Aorta (tissue), 5 donors: ENCODE results near the gene UVSSA. TPM values are rescaled to one million over a fixed set of nuclear protein-coding genes. Genes with fewer than 3 reads are reported as not detected.

Experiments used
- ATAC-seq: fragments of 200-7000 bp; cut with Tn5 transposase; one replicate; pipeline ENCODE4 v1.9.1; 2022; ENCODE audit warnings: moderate library complexity; ENCODE audit not compliant: low FRiP score
- DNase-seq, 2 donors: peaks; one replicate each; pipeline ENCODE4 v3.0.0-alpha.2; 2020
- H3K27ac ChIP-seq, 2 donors: one replicate each; pipeline ENCODE4 v1.5.1; 2013; ENCODE audit warnings: low read length in 2 of 2, mild to moderate bottlenecking in 2 of 2, moderate library complexity in 2 of 2, control low read depth in 1 of 2, inconsistent platforms in 1 of 2, low read depth in 1 of 2
- H3K27me3 ChIP-seq, 2 donors: one replicate each; pipeline ENCODE4 v1.6.1; 2013; ENCODE audit warnings: control low read depth in 1 of 2, low read length in 1 of 2, mild to moderate bottlenecking in 1 of 2, moderate library complexity in 1 of 2; ENCODE audit not compliant: insufficient read depth in 2 of 2, control insufficient read depth in 1 of 2
- H3K36me3 ChIP-seq, 2 donors: one replicate each; pipeline ENCODE4 v1.6.1; 2013; ENCODE audit warnings: control low read depth in 1 of 2, low read length in 1 of 2, mild to moderate bottlenecking in 1 of 2; ENCODE audit not compliant: insufficient read depth in 2 of 2, control insufficient read depth in 1 of 2
- H3K4me1 ChIP-seq, 2 donors: one replicate each; pipeline ENCODE4 v1.6.1; 2013; ENCODE audit warnings: low read length in 2 of 2, control low read depth in 1 of 2, mild to moderate bottlenecking in 1 of 2, moderate library complexity in 1 of 2; ENCODE audit not compliant: insufficient read depth in 2 of 2, control insufficient read depth in 1 of 2
- H3K4me3 ChIP-seq, 2 donors: one replicate each; pipeline ENCODE4 v1.5.1; 2013; ENCODE audit warnings: low read length in 2 of 2, control low read depth in 1 of 2, mild to moderate bottlenecking in 1 of 2
- H3K9me3 ChIP-seq: one replicate; pipeline ENCODE4 v1.6.1; 2013; ENCODE audit warnings: mild to moderate bottlenecking, low read length; ENCODE audit not compliant: control insufficient read depth
- WGBS, 2 donors: extraction: QIAGEN DNeasy Blood & Tissue Kit; methylation state at CpG; one replicate each; pipeline ENCODE4 v1.1.7; 2013; 5-methylcytosine and 5-hydroxymethylcytosine counted together
- intact Hi-C, 2 donors: fragments of 100-400 bp; cut with DNase I; formaldehyde crosslinking; loops; one replicate each; pipeline versions ENCODE4 v1.14.2 to v1.15.0; 2022
- polyA plus RNA-seq, 2 donors: library from polyadenylated mRNA; stranded (reverse); fragments of 200-250 nt; gene quantifications; one replicate each; pipeline ENCODE4 v1.2.3, GENCODE V29; 2013
- total RNA-seq, 2 donors: library from RNA; stranded (reverse); fragmentation: NEBNext Ultra II Directional; extraction: Animal tissue kit (Norgen Biotek cat#: 25700); gene quantifications; one replicate each; pipeline ENCODE4 v1.2.1, GENCODE V29; 2021
- donor health status: healthy with polysubstance abuse.
- donor health status: Bipolar disorder and iron deficiency.
- donor health status: DM: no; HTN: no; CAD: no.
- donor health status: DM: no; HTN: no; CAD: no.
- donor health status: DM: yes; HTN: yes; CAD: no.

The UVSSA gene
- total and polyA plus RNA-seq, 4 donors, result 2.3 to 33.5 (median 16.3) TPM

- Histone ChIP-seq H3K36me3 (no peaks in the 10 kb centered on the region), H3K4me3 (no peak overlapping the region), H3K4me1 (no peaks in the 10 kb centered on the region), H3K9me3 (no peaks in the 10 kb centered on the region), H3K27me3 (no peaks in the 10 kb centered on the region), H3K27ac (no peak overlapping the region)
- ATAC-seq (no peak), DNase-seq (no peak)
- intact Hi-C loops, result no loop called here
- WGBS, 2 donors, result 7 to 12% methylated on average over 22 of the region's 22 CpGs
Measured at GRCh38 chr4:1408418-1408817, 61.4 kb downstream of the UVSSA start.

- no peak for ATAC-seq
- no peaks in the 10 kb centered on the region for H3K4me1 ChIP-seq
- no peaks in the 10 kb centered on the region for H3K9me3 ChIP-seq
- intact Hi-C loops, result no loop called here
- 28 to 29% methylated on average over 14 of the region's 14 CpGs for WGBS, 2 donors
- H3K36me3 ChIP-seq, result no peaks in the 10 kb centered on the region
- no peak for DNase-seq
- H3K27ac ChIP-seq, result no peak overlapping the region
- no peak overlapping the region for H3K4me3 ChIP-seq
- no peaks in the 10 kb centered on the region for H3K27me3 ChIP-seq
Measured at GRCh38 chr4:1409079-1409478, 62.1 kb downstream of the UVSSA start.

- H3K4me1 ChIP-seq, result no peaks in the 10 kb centered on the region
- no peak for ATAC-seq
- H3K27me3 ChIP-seq, result no peaks in the 10 kb centered on the region
- WGBS, 2 donors, result 40 to 44% methylated on average over 23 to 27 of the region's 27 CpGs
- intact Hi-C loops, result no loop called here
- no peaks in the 10 kb centered on the region for H3K36me3 ChIP-seq
- no peak overlapping the region for H3K4me3 ChIP-seq
- no peak for DNase-seq
- no peak overlapping the region for H3K27ac ChIP-seq
- H3K9me3 ChIP-seq, result no peaks in the 10 kb centered on the region
Measured at GRCh38 chr4:1409491-1410425, 62.8 kb downstream of the UVSSA start.

- WGBS, 2 donors, result 18 to 21% methylated on average over 46 to 48 of the region's 48 CpGs
- DNase-seq (peak; percentile 69 to 85), ATAC-seq (peak; percentile 54)
- H3K4me3 ChIP-seq, result no peak overlapping the region
- no peak overlapping the region for H3K27ac ChIP-seq
- intact Hi-C loops, result no loop called here
- no peaks in the 10 kb centered on the region for H3K4me1 ChIP-seq
- no peaks in the 10 kb centered on the region for H3K9me3 ChIP-seq
- no peaks in the 10 kb centered on the region for H3K27me3 ChIP-seq
- no peaks in the 10 kb centered on the region for H3K36me3 ChIP-seq
Measured at GRCh38 chr4:1410491-1411325, 63.7 kb downstream of the UVSSA start.

GRCh38 chr4:1411436-1412375, 64.7 kb downstream of the UVSSA start:
- no peaks in the 10 kb centered on the region for H3K27me3 ChIP-seq
- DNase-seq (no peak), ATAC-seq (no peak)
- H3K4me3 ChIP-seq, result no peak overlapping the region
- H3K9me3 ChIP-seq, result no peaks in the 10 kb centered on the region
- WGBS, 2 donors, result 41 to 42% methylated on average over 17 of the region's 17 CpGs
- no peaks in the 10 kb centered on the region for H3K4me1 ChIP-seq
- intact Hi-C loops, result no loop called here
- no peak overlapping the region for H3K27ac ChIP-seq
- H3K36me3 ChIP-seq, result no peaks in the 10 kb centered on the region

GRCh38 chr4:1412376-1413203, 65.6 kb downstream of the UVSSA start:
- 58 to 61% methylated on average over 15 of the region's 15 CpGs for WGBS, 2 donors
- intact Hi-C loops, result no loop called here
- DNase-seq, result peak in 1 of 2 donors; percentile 65
- Histone ChIP-seq H3K27me3 (no peaks in the 10 kb centered on the region), H3K9me3 (no peaks in the 10 kb centered on the region), H3K4me1 (no peaks in the 10 kb centered on the region), H3K4me3 (no peak overlapping the region), H3K27ac (no peak overlapping the region), H3K36me3 (no peaks in the 10 kb centered on the region)
- no peak for ATAC-seq

GRCh38 chr4:1413204-1413663, 66.2 kb downstream of the UVSSA start:
- no peak for ATAC-seq
- H3K27me3 ChIP-seq, result no peaks in the 10 kb centered on the region
- H3K9me3 ChIP-seq, result no peaks in the 10 kb centered on the region
- WGBS, 2 donors, result 58 to 60% methylated on average over 16 of the region's 16 CpGs
- no peaks in the 10 kb centered on the region for H3K4me1 ChIP-seq
- no peaks in the 10 kb centered on the region for H3K36me3 ChIP-seq
- intact Hi-C loops, result no loop called here
- DNase-seq, result no peak
- no peak overlapping the region for H3K4me3 ChIP-seq
- H3K27ac ChIP-seq, result no peak overlapping the region
